Esophagus mucosa (tissue), 1 donor: ENCODE data around the gene MYCT1. TPM values are rescaled to one million over a fixed set of nuclear protein-coding genes. Genes with fewer than 3 reads are reported as not detected.
A peak's percentile ranks its signal among the peaks of the same experiment; 100 is the strongest.
"Not testable (repeated sequence)": the region's sequence is repeated elsewhere in the genome, so short reads cannot be mapped to it uniquely, and the experiment has no call there.

ENCODE experiments used
- ATAC-seq: fragments of 200-7000 bp; cut with Tn5 transposase; one replicate; pipeline ENCODE4 v1.9.1; 2020
- total RNA-seq: library from RNA; stranded (reverse); gene quantifications from one replicate; pipeline ENCODE4 v1.2.4, GENCODE V29; 2023
- donor health status: DM: yes; HTN: yes; CAD: no.

The MYCT1 gene, protein sequence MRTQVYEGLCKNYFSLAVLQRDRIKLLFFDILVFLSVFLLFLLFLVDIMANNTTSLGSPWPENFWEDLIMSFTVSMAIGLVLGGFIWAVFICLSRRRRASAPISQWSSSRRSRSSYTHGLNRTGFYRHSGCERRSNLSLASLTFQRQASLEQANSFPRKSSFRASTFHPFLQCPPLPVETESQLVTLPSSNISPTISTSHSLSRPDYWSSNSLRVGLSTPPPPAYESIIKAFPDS
- 1.6 TPM for total RNA-seq

DNA sequence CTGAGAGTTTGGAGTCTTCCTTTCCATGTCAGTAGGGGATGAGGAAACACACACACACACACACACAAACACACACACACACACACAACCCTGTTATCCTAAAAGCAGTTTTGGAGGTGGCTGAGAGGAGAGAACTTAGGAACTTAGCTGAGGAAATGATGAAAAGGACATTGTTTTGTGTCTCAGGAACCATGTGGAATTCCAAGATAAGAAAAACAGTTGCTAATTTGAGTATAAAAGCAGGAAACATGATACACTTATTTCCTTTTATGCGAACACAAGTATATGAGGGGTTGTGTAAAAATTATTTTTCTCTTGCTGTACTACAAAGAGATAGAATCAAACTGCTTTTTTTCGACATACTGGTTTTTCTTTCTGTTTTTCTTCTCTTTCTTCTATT lies at the start of gene MYCT1:
MYCT1 (plus strand) TSS at position 264 of the 400 bp plus-strand sequence; CDS start at position 270, 6 bp downstream.
- peak; percentile 43 for ATAC-seq

DNA sequence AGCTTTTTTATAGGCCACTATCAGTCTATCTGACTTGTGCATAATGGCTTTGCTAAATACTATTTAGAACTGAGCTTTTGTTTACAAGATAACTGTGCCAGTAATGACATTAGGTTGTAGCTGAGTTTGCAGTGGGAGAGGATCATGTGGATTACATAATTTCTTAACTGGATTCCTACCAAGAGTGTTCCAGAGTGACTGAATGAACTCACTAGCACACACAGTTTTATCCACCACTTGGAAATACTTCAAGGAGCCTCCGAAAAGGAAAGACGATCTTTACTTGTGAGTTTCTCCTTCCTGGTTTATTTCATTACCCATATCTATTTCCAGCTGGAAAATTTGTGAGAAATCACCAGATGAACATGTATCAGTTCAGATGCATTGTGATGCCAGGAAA lies 49.6 kb upstream of the MYCT1 start:
- no peak for ATAC-seq

DNA sequence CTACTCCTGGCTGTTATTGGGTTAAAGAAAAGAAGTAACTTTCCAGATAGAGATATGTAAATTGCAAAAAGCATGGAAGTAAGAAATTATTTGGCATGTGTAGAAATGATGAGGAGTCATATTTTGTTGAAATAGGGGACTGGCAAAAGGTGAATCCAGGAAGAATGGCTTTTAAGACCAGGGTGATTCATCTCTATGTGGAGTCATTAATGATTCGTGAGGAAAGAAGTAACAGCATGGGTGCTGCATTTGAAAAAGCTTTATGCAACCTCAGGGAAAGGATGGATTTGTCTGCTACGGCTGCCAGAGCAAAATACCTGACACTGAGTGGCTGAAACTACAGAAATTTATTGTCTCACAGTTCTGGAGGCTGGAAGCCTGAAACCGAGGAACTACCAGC lies 45.7 kb upstream of the MYCT1 start:
- ATAC-seq = no peak

DNA sequence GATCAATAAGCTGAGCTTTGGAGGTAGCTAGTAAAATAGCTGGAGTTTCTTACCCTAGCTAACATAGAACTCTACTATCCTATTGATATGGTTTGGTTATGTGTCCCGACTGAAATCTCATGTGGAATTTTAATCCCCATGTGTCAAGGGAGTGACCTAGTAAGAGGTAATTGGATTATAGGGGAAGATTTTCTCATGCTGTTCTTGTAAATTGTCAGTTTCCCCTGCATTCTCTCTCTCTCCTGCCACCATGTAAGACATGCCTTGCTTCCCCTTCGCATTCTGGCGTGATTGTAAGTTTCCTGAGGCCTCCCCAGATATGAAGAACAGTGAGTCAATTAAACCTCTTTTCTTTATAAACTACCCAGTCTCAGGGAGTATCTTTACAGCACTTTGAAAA lies 35.9 kb upstream of the MYCT1 start:
- ATAC-seq = no peak

DNA sequence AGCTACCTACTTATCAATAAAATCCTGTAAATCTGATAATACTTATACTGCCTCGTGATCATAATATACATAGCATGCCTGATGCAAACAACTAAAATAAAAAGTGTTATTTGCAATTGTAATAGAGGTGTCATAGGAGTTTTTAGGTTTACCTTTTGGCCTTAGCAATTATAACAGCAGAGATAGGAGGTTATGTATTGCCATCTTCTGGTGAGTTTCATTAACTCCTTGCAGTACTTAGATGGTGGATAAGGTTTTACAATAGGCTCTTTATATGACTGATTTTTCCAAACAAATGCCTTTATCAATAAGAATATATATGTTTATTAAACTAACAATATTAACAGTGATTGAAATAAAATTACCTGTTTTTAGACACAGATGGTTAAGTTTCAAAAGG lies 27.8 kb upstream of the MYCT1 start:
- no peak for ATAC-seq

DNA sequence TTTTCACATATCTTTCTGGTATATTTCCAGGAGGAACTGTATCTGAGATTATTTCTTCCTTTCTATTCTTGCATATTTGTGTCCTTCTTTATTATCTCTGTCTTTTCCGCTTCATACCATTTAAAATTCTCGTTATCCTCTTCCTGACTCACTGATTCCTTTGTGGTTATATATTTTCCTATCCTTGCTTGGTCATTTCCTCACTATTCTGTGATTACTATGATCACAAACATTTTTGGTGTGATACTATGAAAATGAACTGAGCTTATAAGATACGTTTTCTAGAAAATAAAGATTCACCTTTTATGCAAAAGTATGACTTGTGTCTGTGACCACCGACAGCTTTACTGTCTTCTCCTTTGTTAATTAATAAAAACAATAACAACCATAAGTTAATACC lies 26.5 kb upstream of the MYCT1 start:
- no peak for ATAC-seq

DNA sequence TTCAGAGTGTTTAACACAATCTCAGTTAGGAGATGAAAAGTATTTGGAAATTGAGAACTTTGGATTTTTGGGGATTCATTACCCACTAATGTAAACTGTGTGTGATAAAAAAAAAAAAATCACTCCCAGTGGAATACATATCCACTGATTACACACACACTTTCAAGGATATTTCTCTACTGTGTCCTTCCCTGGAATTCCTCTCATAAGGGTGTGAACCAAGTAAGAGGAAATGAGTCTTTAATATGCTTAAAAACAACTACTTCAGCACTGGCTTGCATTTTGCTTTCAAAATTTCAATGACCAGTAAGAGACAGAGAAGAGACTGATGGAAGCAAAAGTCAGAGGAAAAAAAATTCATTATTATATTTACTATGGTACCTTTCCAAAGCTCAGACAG lies 24.5 kb upstream of the MYCT1 start:
- no peak for ATAC-seq

DNA sequence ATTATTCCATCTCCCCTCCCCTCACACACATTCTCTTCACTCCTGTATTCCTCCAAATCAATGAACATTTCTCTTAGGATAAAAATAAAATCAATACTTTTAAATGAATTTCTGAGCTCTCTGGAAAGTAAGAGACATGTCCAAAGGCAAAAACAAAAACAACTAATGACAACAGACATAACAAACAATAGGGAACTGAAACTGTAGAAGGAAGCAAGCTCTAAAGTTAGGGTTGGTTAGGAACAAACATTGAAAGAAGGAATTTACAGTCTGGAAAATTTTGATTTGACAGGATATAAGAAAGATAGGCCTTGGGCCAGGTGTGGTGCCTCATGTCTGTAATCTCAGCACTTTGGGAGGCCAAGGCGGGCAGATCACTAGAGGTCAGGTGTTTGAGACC lies 17.5 kb upstream of the MYCT1 start:
- ATAC-seq = no peak

DNA sequence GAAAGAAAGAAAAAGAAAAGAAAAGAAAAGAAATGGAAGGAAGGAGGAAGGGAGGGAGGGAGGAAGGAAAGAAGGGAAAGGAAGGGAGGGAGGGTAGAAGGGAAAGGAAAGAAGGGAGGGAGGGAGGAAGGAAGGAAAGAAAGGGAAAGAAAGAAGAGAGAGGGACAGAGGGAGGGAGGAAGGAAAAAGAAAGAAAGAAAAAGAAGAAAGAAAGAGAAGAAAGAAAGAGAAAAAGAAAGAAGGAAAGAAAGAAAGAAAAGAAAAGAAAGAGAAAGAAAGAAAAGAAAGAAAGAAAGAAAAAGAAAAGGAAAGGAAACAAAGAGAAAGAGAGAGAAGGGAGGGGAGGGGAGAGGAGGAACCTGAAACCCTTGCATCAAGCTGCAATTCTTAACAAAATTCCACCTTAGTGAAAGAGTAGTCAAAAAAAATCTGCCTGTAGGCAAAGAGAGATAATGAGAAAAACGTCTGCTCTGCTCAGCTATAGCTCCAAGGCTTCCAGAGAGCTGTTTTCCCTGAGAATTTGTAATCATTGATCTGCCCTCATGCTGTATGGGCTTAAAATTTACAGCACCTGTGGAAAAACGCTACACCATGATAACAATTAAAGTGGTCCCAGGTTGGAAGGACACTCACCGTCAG lies 16.7 kb upstream of the MYCT1 start:
- no peak for ATAC-seq

DNA sequence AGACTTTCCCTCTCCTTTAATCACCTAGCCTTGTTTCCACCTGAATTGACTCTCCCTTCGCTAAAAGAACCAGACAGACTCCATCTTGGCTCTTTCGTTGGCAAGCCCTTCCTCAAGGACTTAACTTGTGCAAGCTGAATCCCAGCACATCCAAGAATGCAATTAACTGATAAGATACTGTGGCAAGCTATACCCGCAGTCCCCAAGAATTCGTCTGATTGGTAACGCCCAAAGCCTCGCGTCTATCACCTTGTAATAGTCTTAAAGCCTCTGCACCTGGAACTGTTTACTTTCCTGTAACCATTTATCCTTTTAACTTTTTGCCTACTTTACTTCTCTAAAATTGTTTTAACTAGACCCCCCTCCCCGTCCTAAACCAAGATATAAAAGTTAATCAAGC lies 15.6 kb upstream of the MYCT1 start:
- ATAC-seq = no peak

DNA sequence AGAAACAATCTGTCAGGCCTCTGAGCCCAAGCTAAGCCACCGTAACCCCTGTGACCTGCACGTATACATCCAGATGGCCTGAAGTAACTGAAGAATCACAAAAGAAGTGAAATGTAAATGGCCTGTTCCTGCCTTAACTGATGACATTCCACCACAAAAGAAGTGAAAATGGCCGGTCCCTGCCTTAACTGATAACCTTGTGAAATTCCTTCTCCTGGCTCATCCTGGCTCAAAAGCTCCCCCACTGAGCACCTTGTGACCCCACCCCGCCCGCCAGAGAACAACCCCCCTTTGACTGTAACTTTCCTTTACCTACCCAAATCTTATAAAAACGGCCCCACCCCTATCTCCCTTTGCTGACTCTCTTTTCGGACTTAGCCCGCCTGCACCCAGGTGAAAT lies 14.8 kb upstream of the MYCT1 start:
- not testable (repeated sequence) for ATAC-seq

DNA sequence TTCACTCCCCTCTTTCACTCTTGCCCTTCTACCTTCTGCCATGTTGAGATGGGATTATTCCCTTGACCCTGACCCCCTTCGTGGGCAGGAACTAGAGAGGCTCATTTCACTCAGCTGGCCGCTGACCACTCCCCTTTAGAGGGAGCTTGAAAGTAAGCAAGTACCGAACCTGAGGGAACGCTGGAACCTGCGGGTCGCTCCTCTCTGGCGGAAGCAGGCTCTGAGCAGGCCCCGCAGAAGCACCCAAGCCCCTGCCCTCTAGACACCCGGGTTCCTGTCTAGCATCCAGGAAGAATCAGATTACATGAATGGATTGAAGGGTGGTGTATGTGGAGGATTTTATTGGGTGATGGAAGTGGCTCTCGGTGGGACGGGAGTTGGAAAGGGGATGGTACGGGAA lies 11.9 kb upstream of the MYCT1 start:
- ATAC-seq = no peak

DNA sequence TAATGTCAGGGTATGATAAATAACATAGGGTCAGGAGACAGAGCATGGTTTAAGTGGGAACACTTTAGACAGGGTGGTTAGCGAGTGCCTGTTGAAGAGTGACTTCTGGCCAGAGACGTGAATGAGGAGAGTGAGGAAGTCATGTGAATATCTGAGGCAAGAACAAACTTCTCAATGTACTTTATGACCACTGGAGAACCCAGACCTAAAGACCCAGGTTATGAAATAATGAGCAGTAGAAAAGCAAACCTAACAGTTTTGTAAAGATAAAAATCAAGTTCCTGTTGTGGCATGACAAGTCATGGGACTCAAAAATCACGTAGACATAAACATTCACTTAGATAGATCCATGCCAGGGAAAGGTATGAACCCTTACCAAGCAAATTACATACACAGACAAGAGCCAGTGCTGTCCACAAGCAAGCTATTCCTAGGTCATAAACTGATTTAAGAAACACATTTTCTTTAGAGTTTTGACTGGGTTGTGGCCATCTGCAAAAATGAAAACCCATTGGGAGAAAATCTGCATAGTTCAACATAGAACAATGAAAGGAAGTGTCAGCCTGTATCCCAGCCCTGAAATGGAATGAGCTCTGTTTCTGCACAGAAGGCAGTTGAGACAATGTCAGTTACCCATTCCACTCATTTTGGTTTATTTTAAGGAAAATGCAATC lies 2.2 kb upstream of the MYCT1 start:
- no peak for ATAC-seq

DNA sequence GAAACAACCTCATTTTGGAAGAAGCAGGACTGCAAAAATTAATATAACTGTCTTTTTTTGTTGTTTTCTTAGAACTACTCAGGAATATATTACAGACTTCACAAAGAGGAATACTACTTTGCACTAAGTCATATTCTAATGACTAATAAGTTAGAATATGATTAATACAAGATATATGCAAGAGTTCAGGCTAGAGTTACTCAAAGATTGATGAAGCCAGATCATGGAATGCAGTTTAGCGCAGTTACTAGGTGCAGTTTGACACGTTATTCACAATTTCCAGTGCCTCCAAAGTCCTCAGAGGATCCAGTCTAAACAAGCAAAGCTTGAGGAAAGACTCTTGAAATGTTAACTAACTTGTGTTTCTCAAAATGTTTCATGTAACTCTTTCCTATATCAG lies 1.2 kb upstream of the MYCT1 start:
- ATAC-seq = peak; percentile 57

DNA sequence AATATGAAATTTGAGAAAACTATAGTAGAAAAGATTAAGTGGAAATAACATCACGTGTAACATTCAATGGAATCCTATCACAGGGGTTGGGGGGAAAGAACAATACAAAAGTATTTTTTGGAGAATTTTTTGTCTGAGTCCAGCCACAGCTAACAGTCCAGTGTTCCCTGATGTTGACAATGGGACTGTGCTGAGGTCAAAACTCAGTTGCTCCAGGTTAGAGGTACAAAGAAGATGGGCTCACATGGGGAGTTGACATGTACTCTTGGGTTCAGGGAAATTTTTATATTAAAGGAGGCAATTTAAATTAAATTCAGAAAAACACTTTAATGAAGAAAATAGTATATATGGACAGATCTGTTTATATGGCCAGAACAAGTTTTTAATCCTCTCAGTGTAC lies 995 bp downstream of the MYCT1 start:
- no peak for ATAC-seq

DNA sequence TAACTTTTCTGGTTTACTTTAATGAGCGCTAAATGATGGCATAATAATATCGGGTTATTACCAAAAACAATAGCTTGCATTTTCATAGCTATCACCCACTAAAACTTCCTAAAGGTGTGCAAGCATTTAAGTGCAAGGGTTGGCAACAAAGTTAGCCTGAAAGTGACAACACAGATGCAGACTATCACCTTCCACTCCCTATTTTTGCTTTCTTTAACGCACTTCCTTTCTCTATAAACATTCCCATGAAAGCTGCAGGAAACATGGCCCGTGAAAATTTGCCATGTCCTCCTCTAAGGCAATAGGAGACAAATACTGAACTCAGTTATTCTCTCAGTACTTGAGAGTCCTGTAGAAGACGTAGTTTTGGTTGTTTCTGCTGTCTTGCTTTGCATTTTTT lies 2.7 kb downstream of the MYCT1 start:
- ATAC-seq = no peak

DNA sequence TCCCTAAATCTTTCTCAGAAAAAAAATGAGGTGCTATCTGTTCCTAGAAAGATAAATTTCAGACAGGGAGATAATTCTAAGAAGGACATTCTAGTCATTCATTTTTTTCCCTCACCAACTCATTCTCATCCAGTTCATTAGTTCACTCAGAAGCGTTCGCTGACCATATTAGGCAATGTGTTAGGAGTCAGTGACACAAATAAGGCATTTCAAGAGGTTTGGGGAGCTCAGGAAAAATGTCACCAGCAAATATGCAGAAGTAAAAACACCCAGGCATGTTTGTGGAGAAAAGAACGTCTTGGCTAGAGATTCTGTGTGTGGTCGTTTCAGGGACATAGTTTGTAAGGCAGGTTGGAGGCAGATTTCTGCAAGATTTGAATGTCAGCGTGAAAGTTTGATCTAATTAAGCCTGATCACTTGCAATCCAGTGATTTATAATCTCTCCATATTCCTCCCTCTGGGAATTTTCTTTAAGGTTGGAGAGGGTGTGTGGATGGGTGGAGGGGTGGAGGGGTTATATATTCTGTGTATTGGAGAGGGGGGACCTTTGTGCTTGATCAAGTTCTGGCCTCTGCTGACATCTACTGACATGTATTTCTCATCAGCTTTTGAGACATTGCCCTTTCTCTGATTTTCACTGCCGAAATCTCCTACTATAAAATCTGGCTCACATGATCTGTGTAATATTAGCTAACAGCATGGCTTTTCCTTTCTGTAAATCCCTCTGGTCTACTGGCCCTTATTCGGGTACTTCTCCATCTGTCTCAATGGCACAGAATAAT lies 3.6 kb downstream of the MYCT1 start:
- ATAC-seq = no peak

DNA sequence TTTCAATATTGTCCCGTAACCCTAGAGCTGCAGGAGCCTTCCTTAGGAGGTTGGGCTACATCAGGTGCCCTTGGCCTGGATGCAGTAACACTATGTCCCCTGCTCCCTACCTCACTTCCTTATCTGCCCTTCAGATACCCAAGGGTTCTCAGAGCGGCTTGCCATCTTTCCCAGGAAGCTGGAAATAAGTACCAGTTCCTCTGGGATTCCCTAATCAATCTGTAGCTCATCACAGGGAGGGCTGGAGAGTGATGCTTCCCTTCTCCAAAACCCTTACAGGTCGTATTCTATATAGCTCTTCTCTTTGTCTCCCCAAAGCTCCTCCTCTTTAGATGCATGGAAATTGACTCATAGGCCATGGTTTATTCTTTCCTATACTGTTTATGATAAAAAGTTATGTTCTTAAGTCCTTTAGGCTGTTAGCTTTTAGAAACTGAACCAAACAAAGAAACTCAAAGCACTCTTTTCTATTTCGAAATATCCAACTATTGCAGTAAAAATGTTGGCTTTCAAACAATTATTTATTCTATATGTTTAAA lies 4.2 kb downstream of the MYCT1 start:
- no peak for ATAC-seq

DNA sequence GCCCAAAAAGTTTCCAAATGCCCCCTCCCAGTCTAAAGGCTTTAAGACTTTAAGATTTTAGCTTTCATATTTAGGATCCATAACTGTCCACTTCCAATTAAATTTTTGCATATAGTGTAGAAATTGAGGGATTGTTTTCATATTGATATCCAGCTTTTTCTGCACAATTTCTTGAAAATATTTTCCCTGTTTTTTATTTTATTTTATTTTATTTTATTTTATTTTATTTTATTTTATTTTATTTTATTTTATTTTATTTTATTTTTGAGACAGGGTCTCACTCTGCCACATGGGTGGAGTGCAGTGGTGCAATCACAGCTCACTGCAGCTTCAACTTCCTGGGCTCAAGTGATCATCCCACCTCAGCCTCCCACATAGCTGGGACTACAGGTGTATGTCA lies 6.1 kb downstream of the MYCT1 start:
- not testable (repeated sequence) for ATAC-seq

DNA sequence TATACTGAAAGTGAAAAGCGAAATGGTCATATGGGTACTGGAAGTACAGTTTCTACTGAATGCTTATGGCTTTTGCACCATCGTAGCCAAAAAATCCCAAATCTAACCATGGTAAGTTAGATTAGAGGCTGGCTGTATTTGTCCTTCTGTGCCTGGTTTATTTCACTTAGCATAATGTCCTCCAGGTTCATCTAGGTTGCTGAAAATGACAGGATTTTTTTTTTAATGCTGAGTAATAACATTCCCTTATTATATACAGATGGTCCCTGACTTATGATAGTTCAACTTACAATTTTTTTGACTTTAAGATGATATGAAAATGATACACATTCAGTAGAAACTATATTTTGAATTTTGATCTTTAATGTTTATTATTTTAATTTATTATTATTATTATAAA lies 7.6 kb downstream of the MYCT1 start:
- ATAC-seq = no peak

DNA sequence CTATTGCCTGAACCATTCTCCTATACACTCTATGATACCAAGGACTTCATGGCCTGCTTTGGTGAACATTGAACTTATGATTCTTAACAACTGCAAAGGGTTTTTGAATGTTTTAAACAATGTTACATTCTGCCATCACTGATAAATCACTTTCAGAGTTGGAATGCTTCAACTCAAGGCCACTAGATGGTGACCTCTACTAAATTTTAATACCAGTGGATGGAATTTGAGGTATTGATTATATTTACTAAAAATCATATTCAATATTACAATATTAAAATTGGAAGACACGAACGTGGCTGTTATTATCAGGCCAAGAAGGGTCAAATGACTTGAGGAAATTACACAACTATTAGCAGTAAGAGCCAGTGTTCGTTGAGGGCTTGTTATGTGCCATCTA lies 18.6 kb downstream of the MYCT1 start:
- no peak for ATAC-seq

DNA sequence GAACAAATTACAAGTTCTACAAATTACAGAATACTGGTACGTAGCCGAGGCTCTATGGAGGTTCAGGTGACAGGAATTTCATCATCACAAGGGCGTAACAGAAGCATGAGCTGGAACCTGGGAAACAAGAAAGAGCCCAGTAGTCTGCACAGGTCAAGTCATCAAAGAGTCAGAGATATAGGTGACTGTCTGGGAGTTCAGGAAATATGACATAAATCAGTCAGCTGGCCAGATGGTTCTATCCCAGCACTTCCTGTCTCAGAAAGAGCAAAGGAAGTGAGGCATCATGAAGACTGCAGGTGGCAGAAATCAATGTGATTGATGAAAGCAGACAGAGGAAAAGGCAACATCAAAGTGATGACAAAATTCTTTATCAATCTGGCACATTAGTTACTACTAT lies 23.3 kb downstream of the MYCT1 start:
- ATAC-seq = no peak

DNA sequence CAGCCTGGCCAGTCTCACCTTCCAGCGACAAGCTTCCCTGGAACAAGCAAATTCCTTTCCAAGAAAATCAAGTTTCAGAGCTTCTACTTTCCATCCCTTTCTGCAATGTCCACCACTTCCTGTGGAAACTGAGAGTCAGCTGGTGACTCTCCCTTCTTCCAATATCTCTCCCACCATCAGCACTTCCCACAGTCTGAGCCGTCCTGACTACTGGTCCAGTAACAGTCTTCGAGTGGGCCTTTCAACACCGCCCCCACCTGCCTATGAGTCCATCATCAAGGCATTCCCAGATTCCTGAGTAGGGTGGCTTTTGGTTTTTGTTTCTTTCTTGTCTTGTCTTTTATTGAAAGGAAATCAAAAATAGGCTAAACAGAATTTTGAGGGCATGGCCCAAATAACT lies 24.3 kb downstream of the MYCT1 start:
- ATAC-seq = no peak
